T-cell (primary cell): ENCODE measurements around the gene ARID3A. TPM values are rescaled to one million over a fixed set of nuclear protein-coding genes. Genes with fewer than 3 reads are reported as not detected.

Experiments used
- ATAC-seq, 4 experiments: fragments of 200-7000 bp in 3 of 4; fragments of 150-1000 bp in 1 of 4; cut with Tn5 transposase; replicated peaks in 1 of 4; 1 replicate in 3 of 4; 2 replicates in 1 of 4; pipeline ENCODE4 v1.10.0; 2021; ENCODE audit warnings: moderate library complexity in 3 of 4, mild to moderate bottlenecking in 2 of 4, moderate number of reproducible peaks in 1 of 4
- CTCF ChIA-PET, 2 donors: fragments of 300-600 bp; sonication (Branson Sonifier 250); formaldehyde crosslinking; loops; one replicate each; lab custom pipeline; 2022; ENCODE audit warnings: antibody characterized with exemption in 2 of 2; lab: Charles Lee
- POLR2A ChIA-PET, 2 donors: fragments of 300-600 bp; sonication (Branson Sonifier 250); formaldehyde crosslinking; loops; one replicate each; lab custom pipeline; 2022; ENCODE audit warnings: antibody characterized with exemption in 2 of 2; lab: Charles Lee
- DNase-seq, 35 experiments: peaks; one replicate each; pipeline versions ENCODE4 v3.0.0 to v3.0.0-alpha.2; 2013 to 2023
- H3K27ac ChIP-seq: one replicate; pipeline ENCODE4 v1.5.1; 2013; ENCODE audit warnings: low read length
- H3K27me3 ChIP-seq, 2 experiments: replicated peaks in 1 of 2; 1 replicate in 1 of 2; 2 replicates in 1 of 2; pipeline versions ENCODE4 v1.6.1 to v1.7.0; 2013; ENCODE audit warnings: low read length in 1 of 2, mixed read lengths in 1 of 2; ENCODE audit not compliant: control insufficient read depth in 2 of 2, insufficient read depth in 2 of 2; ENCODE audit errors: extremely low read depth in 1 of 2
- H3K36me3 ChIP-seq, 2 donors: 1 replicate in 1 of 2; 2 replicates in 1 of 2; pipeline versions ENCODE4 v1.6.1 to v1.7.0; 2013; ENCODE audit warnings: low read length in 1 of 2; ENCODE audit not compliant: control insufficient read depth in 2 of 2, insufficient read depth in 1 of 2; ENCODE audit errors: extremely low read depth in 1 of 2
- H3K4me1 ChIP-seq, 2 experiments: 1 replicate in 1 of 2; 2 replicates in 1 of 2; pipeline versions ENCODE4 v1.6.1 to v1.7.0; 2013; ENCODE audit warnings: low read length in 2 of 2, mixed read lengths in 1 of 2; ENCODE audit not compliant: insufficient read depth in 2 of 2, control insufficient read depth in 1 of 2; ENCODE audit errors: extremely low read depth in 1 of 2
- H3K4me3 ChIP-seq, 2 donors: 1 replicate in 1 of 2; 2 replicates in 1 of 2; pipeline versions ENCODE4 v1.5.1 to v1.7.0; 2013; ENCODE audit warnings: mild to moderate bottlenecking in 2 of 2, low read length in 1 of 2, moderate library complexity in 1 of 2; ENCODE audit not compliant: control insufficient read depth in 1 of 2; ENCODE audit errors: extremely low read depth in 1 of 2
- H3K9me3 ChIP-seq: 2 replicates; pipeline ENCODE4 v1.7.0; 2013
- H3K27ac Mint-ChIP-seq, 2 donors: one replicate each; pipeline ENCODE4 v1.8.0; 2020 to 2021; ENCODE audit warnings: mild to moderate bottlenecking in 2 of 2, mixed read lengths in 2 of 2
- H3K27me3 Mint-ChIP-seq, 2 donors: one replicate each; pipeline ENCODE4 v1.8.0; 2021 to 2022; ENCODE audit warnings: mixed read lengths in 2 of 2
- H3K36me3 Mint-ChIP-seq: one replicate; pipeline ENCODE4 v1.8.0; 2021; ENCODE audit warnings: mixed read lengths
- H3K4me1 Mint-ChIP-seq, 3 donors: one replicate each; pipeline ENCODE4 v1.8.0; 2020 to 2022; ENCODE audit warnings: mixed read lengths in 3 of 3, mild to moderate bottlenecking in 1 of 3
- H3K4me3 Mint-ChIP-seq, 3 donors: one replicate each; pipeline ENCODE4 v1.8.0; 2020 to 2022; ENCODE audit warnings: mild to moderate bottlenecking in 3 of 3, mixed read lengths in 3 of 3, moderate library complexity in 3 of 3
- H3K9me3 Mint-ChIP-seq, 3 donors: one replicate each; pipeline ENCODE4 v1.8.0; 2020 to 2022; ENCODE audit warnings: mixed read lengths in 3 of 3
- WGBS: methylation state at CpG from one replicate; pipeline ENCODE4 v1.1.5; 2013; ENCODE audit warnings: missing lambda C conversion rate; ENCODE audit not compliant: insufficient coverage; 5-methylcytosine and 5-hydroxymethylcytosine counted together
- total RNA-seq, 35 experiments: library from RNA in 6 of 35; stranded (reverse) in 6 of 35; fragments of 120-200 nt in 1 of 35; gene quantifications; one replicate each; pipeline versions ENCODE4 v1.2.1 to v1.2.4 and lab custom pipeline; 2013 to 2026

Gene ARID3A
- total RNA-seq, 5 donors from 2014 or later (not counting 1 experiment from before 2014, with no cell fraction given), result 9.8 to 13.2 (median 12.0) TPM

- no peak overlapping the region for H3K27ac Mint-ChIP-seq
- no peak overlapping the region for H3K4me3 ChIP-seq
- H3K9me3 Mint-ChIP-seq, result no peaks in the 10 kb centered on the region
- no peaks in the 10 kb centered on the region for H3K27me3 ChIP-seq
- DNase-seq (no peak), ATAC-seq (no peak)
- peak overlapping the region in 1 of 3 donors; percentile 22 for H3K4me3 Mint-ChIP-seq
- H3K36me3 ChIP-seq, result peaks cover 12 to 37% of the 10 kb centered on the region in 2 donors
- H3K27ac ChIP-seq, result no peak overlapping the region
- H3K4me1 ChIP-seq, result peaks cover 10 to 63% of the 10 kb centered on the region in 2 experiments
- no peaks in the 10 kb centered on the region for H3K36me3 Mint-ChIP-seq
- CTCF ChIA-PET, result no interaction called here
- 96% methylated on average over 26 of the region's 29 CpGs for WGBS
- no peaks in the 10 kb centered on the region for H3K27me3 Mint-ChIP-seq
- POLR2A ChIA-PET, result no interaction called here
- no peaks in the 10 kb centered on the region for H3K9me3 ChIP-seq
- peaks cover 24 to 48% (median 42%) of the 10 kb centered on the region in 3 donors for H3K4me1 Mint-ChIP-seq
Measured at GRCh38 chr19:1015061-1015781, 89.4 kb downstream of the ARID3A start.

DNA sequence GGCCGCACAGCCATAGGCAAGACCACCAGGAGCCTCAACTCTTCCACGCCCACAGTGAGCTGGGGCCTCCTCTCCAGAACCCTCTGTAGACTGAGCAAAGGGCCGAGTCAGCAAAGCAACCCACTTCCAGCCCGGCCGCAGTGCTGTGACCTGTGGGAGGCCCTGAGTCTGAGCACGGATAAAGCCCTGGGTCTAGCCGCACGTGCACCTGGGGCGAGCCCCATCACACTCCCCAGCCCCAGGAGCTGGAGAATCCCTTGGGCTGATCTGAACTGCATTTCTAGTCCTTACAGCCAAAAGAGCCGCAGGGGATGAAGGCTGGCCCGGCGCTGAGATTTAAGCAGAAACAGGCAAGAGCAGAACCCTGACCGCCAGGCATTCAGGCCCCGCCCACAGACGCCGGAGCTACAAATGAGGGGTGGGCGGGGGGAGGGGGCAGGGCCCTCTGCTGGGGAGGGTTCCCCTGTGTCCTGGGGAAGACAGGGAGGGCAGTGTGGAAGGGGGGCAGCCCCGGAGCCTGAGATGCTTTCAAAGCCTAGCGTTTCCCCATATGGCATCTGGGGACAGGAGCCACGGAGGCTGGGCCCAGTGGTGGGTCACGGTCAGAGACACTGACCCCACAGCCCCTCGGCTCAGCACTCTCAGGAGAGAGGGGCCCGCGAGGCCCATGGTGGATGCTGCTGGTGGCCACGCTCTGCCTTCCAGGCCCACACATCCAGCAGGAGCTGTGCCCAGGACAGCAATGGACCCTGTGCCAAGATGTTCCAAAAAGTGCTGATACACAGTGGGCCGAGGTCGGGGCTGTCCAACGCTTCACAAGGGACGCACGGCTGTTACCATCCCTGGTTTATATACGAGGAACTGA, 90.2 kb downstream of the ARID3A start:
- Mint-ChIP-seq H3K27me3 (no peaks in the 10 kb centered on the region), H3K27ac (no peak overlapping the region), H3K4me1 (peaks cover 24 to 48% (median 42%) of the 10 kb centered on the region in 3 donors), H3K4me3 (peak overlapping the region in 2 of 3 donors; percentile 9 to 90), H3K9me3 (no peaks in the 10 kb centered on the region), H3K36me3 (no peaks in the 10 kb centered on the region)
- DNase-seq, result no peak
- no peaks in the 10 kb centered on the region for H3K27me3 ChIP-seq
- WGBS, result 87% methylated on average over 24 of the region's 31 CpGs
- H3K4me1 ChIP-seq, result peaks cover 10 to 67% of the 10 kb centered on the region in 2 experiments
- no peak for ATAC-seq
- no peak overlapping the region for H3K4me3 ChIP-seq
- CTCF ChIA-PET, result no interaction called here
- H3K27ac ChIP-seq, result no peak overlapping the region
- H3K36me3 ChIP-seq, result peaks cover 7 to 33% of the 10 kb centered on the region in 2 donors
- POLR2A ChIA-PET, result interaction anchor here in 1 of 2 donors (0.6 kb wide), 1 partner anchor 212 kb away, joined by 9 read pairs; no protein-coding TSS in a partner anchor
- no peaks in the 10 kb centered on the region for H3K9me3 ChIP-seq

DNA sequence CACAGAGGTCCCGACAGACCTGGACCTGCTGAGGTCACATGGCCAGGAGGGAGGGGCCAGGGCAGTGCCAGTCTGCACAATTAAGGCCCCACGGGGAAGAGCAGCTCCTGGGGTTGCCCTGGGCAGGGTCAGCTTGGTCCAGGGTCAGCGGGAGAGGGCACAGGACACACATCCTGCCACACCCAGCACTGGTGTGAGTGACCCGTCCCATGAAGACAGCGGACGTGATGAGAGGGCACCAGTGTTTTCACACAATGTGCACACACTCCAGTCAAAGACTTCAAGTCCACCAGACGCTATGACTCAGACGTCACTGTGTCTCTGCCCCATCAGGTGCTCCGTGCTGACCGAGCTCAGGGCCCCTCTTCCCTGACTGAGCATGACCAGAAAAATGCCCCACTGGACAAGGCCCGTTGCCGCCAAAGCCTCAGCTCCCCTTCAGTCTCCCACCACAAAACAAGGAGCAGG, 90.8 kb downstream of the ARID3A start:
- Mint-ChIP-seq H3K9me3 (no peaks in the 10 kb centered on the region), H3K4me3 (peak overlapping the region; percentile 13 to 90 (median 31)), H3K27me3 (peaks cover 0 to 2% of the 10 kb centered on the region in 2 donors), H3K4me1 (peaks cover 31 to 54% (median 47%) of the 10 kb centered on the region in 3 donors), H3K36me3 (no peaks in the 10 kb centered on the region), H3K27ac (peak overlapping the region in 1 of 2 donors; percentile 52)
- ChIA-PET CTCF (interaction anchor here in 1 of 2 donors (0.6 kb wide), 1 partner anchor 14 kb away, joined by 3 read pairs; no protein-coding TSS in a partner anchor), POLR2A (interaction anchor here (0.6 to 1.0 kb wide), 2 partner anchors 15 to 211 kb away, joined by 3 to 9 read pairs; no protein-coding TSS in a partner anchor)
- H3K27ac ChIP-seq, result no peak overlapping the region
- ATAC-seq (no peak), DNase-seq (no peak)
- H3K9me3 ChIP-seq, result no peaks in the 10 kb centered on the region
- peaks cover 10 to 73% of the 10 kb centered on the region in 2 experiments for H3K4me1 ChIP-seq
- no peaks in the 10 kb centered on the region for H3K27me3 ChIP-seq
- no peak overlapping the region for H3K4me3 ChIP-seq
- H3K36me3 ChIP-seq, result peaks cover 6 to 32% of the 10 kb centered on the region in 2 donors
- WGBS, result 80% methylated on average over 12 of the region's 12 CpGs

DNA sequence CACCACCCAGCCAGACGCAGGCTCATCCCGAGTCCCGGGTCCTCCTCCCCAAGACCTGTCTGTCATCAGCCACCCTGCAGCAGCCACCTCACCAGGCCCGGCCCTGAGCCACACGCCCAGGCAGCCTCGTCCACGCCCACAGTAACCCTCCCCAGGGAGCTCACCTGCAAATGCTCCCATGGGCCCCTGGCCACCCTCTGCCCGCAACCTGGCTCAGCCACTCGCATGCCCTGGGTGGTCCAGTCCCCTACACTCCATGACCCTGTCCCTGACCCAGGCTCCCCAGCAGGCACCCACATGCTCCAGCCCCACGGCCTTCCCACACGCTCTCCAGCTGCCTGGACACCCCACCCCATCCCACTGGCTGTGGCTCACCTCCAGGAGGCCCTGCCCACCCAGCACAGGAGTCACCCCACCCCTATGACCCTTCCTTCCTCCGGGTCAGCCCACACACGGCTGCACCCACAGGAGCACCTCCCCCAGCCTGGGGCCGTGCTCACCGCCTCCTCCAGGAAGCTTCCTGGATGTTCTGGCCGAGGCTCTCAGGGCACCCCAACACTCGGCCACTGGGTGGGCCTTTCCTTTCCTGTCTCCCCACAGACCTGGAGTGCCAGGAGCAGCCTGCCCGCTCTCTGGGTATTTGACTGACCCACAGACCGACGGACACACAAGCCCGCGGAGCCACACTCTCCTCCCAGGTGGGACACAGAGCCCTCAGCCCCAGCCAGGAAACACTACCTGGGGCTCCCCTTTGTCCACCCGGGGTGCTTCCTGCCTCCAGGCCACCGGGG, 91.5 kb downstream of the ARID3A start:
- 74% methylated on average over 23 of the region's 24 CpGs for WGBS
- Mint-ChIP-seq H3K27ac (peak overlapping the region in 1 of 2 donors; percentile 52), H3K4me1 (peaks cover 34 to 56% (median 49%) of the 10 kb centered on the region in 3 donors), H3K9me3 (no peaks in the 10 kb centered on the region), H3K27me3 (peaks cover 0 to 2% of the 10 kb centered on the region in 2 donors), H3K4me3 (peak overlapping the region; percentile 13 to 90 (median 31)), H3K36me3 (no peaks in the 10 kb centered on the region)
- Histone ChIP-seq H3K27me3 (no peaks in the 10 kb centered on the region), H3K4me1 (peaks cover 10 to 80% of the 10 kb centered on the region in 2 experiments), H3K4me3 (no peak overlapping the region), H3K9me3 (no peaks in the 10 kb centered on the region), H3K27ac (no peak overlapping the region), H3K36me3 (peaks cover 6 to 27% of the 10 kb centered on the region in 2 donors)
- ChIA-PET CTCF (interaction anchor here in 1 of 2 donors (0.6 kb wide), 1 partner anchor 15 kb away, joined by 3 read pairs; no protein-coding TSS in a partner anchor), POLR2A (interaction anchor here in 1 of 2 donors (1.0 kb wide), 1 partner anchor 16 kb away, joined by 3 read pairs; no protein-coding TSS in a partner anchor)
- ATAC-seq (no peak), DNase-seq (no peak)

DNA sequence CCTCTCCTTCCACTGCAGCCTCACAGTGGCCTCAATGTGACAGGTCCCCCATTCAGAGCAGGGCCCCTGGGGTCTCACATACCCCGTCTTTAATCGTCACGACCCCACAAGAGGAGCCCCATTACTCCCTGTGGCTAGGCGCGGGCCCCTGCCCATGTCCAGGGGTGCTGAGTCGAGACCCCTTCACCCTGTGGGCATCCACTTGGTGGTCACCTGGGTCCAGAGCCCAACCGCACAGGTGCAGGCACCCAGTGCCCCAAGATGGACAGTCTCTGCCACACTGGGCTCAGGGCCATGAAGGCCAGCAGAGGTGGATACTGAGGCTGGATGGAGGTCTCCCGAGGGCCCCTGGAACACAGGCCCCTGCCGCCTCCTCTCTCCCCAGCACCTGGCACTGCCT, 92.1 kb downstream of the ARID3A start:
- H3K27me3 Mint-ChIP-seq, result peaks cover 0 to 2% of the 10 kb centered on the region in 2 donors
- ChIA-PET POLR2A (no interaction called here), CTCF (no interaction called here)
- ATAC-seq (no peak), DNase-seq (no peak)
- Histone ChIP-seq H3K27me3 (no peaks in the 10 kb centered on the region), H3K4me1 (peaks cover 10 to 82% of the 10 kb centered on the region in 2 experiments), H3K36me3 (peaks cover 6 to 23% of the 10 kb centered on the region in 2 donors), H3K27ac (no peak overlapping the region), H3K4me3 (no peak overlapping the region), H3K9me3 (no peaks in the 10 kb centered on the region)
- H3K4me1 Mint-ChIP-seq, result peaks cover 34 to 56% (median 49%) of the 10 kb centered on the region in 3 donors
- H3K27ac Mint-ChIP-seq, result no peak overlapping the region
- H3K9me3 Mint-ChIP-seq, result no peaks in the 10 kb centered on the region
- WGBS, result 93% methylated on average over 7 of the region's 9 CpGs
- peak overlapping the region; percentile 13 to 90 (median 89) for H3K4me3 Mint-ChIP-seq
- no peaks in the 10 kb centered on the region for H3K36me3 Mint-ChIP-seq
